NT2/D1 (cell line): ENCODE data around the gene USP28.

Source experiments
- SUZ12 ChIP-seq: IDR thresholded peaks from 2 replicates; pipeline ENCODE4 v1.6.1; 2011; ENCODE audit not compliant: insufficient read length, insufficient read depth; ENCODE audit errors: extremely low read depth
- YY1 ChIP-seq: IDR thresholded peaks from 2 replicates; pipeline ENCODE4 v1.6.1; 2011; ENCODE audit not compliant: insufficient read length, insufficient read depth
- ZNF274 ChIP-seq: IDR thresholded peaks from 2 replicates; pipeline ENCODE4 v1.6.1; 2011; ENCODE audit warnings: mild to moderate bottlenecking, low read depth, low read length

- no peak for TF ChIP-seq YY1
- TF ChIP-seq ZNF274: no peak
- TF ChIP-seq SUZ12: no peak
Measured at GRCh38 chr11:113829751-113830150, 45.6 kb downstream of the USP28 start.
